H9 (cell line): Measurements from ENCODE around the gene CORO1C. TPM values are rescaled to one million over a fixed set of nuclear protein-coding genes. Genes with fewer than 3 reads are reported as not detected.

Source experiments
- DNase-seq: peaks from one replicate; pipeline ENCODE4 v3.0.0-alpha.2; 2017
- H2AFZ ChIP-seq: one replicate; pipeline ENCODE4 v1.6.1; 2013; ENCODE audit warnings: mild to moderate bottlenecking, low read length, control low read depth, moderate library complexity
- H2AK5ac ChIP-seq: 2 replicates; pipeline ENCODE4 v1.6.1; 2013; ENCODE audit warnings: low read length, control low read depth, mixed read lengths; ENCODE audit not compliant: insufficient read length
- H2BK120ac ChIP-seq: one replicate; pipeline ENCODE4 v1.6.1; 2013; ENCODE audit warnings: low read depth, mild to moderate bottlenecking, low read length, control low read depth, inconsistent platforms; ENCODE audit not compliant: poor library complexity, severe bottlenecking
- H2BK12ac ChIP-seq: 2 replicates; pipeline ENCODE4 v1.6.1; 2013; ENCODE audit warnings: low read length, control low read depth, mixed read lengths, low read depth; ENCODE audit not compliant: insufficient read length
- H2BK15ac ChIP-seq: 2 replicates; pipeline ENCODE4 v1.6.1; 2013; ENCODE audit warnings: low read depth, low read length, control low read depth
- H2BK20ac ChIP-seq: one replicate; pipeline ENCODE4 v1.6.1; 2013; ENCODE audit warnings: low read depth, mild to moderate bottlenecking, low read length, control low read depth, inconsistent platforms; ENCODE audit not compliant: poor library complexity, severe bottlenecking
- H2BK5ac ChIP-seq: 2 replicates; pipeline ENCODE4 v1.6.1; 2013; ENCODE audit warnings: low read length, control low read depth, mixed read lengths; ENCODE audit not compliant: insufficient read length
- H3K14ac ChIP-seq: 2 replicates; pipeline ENCODE4 v1.6.1; 2013; ENCODE audit warnings: low read length, control low read depth; ENCODE audit not compliant: insufficient read depth
- H3K18ac ChIP-seq: 2 replicates; pipeline ENCODE4 v1.6.1; 2013; ENCODE audit warnings: low read depth, mild to moderate bottlenecking, mixed read lengths, low read length, control low read depth; ENCODE audit not compliant: insufficient read length
- H3K23ac ChIP-seq: 2 replicates; pipeline ENCODE4 v1.6.1; 2013; ENCODE audit warnings: low read length, control low read depth, mixed read lengths, low read depth; ENCODE audit not compliant: insufficient read length
- H3K23me2 ChIP-seq: 2 replicates; pipeline ENCODE4 v1.6.1; 2013; ENCODE audit warnings: low read depth, mild to moderate bottlenecking, mixed read lengths, low read length, control low read depth; ENCODE audit not compliant: insufficient read length, poor library complexity, severe bottlenecking
- H3K27ac ChIP-seq: 2 replicates; pipeline ENCODE4 v1.5.1; 2013; ENCODE audit warnings: low read length, control low read depth, mixed read lengths, low read depth; ENCODE audit not compliant: insufficient read length
- H3K27me3 ChIP-seq: 2 replicates; pipeline ENCODE4 v1.6.1; 2013; ENCODE audit warnings: low read length, control low read depth, inconsistent platforms; ENCODE audit not compliant: insufficient read depth
- H3K4ac ChIP-seq: 2 replicates; pipeline ENCODE4 v1.6.1; 2013; ENCODE audit warnings: low read depth, mild to moderate bottlenecking, control low read depth, inconsistent platforms, low read length, moderate library complexity
- H3K4me1 ChIP-seq: 2 replicates; pipeline ENCODE4 v1.6.1; 2013; ENCODE audit warnings: low read length, control low read depth, inconsistent platforms; ENCODE audit not compliant: insufficient read depth
- H3K4me2 ChIP-seq: 2 replicates; pipeline ENCODE4 v1.6.1; 2013; ENCODE audit warnings: low read length, control low read depth, mixed read lengths; ENCODE audit not compliant: insufficient read length, insufficient read depth
- H3K56ac ChIP-seq: 2 replicates; pipeline ENCODE4 v1.6.1; 2013; ENCODE audit warnings: low read depth, mild to moderate bottlenecking, mixed read lengths, low read length, control low read depth; ENCODE audit not compliant: insufficient read length
- H3K79me1 ChIP-seq: 2 replicates; pipeline ENCODE4 v1.6.1; 2013; ENCODE audit warnings: low read depth, mild to moderate bottlenecking, moderate library complexity, low read length, control low read depth, inconsistent platforms; ENCODE audit not compliant: insufficient read depth, poor library complexity, severe bottlenecking
- H3K79me2 ChIP-seq: 2 replicates; pipeline ENCODE4 v1.6.1; 2013; ENCODE audit warnings: low read length, control low read depth, inconsistent platforms; ENCODE audit not compliant: insufficient read depth
- H3K9ac ChIP-seq: 2 replicates; pipeline ENCODE4 v1.6.1; 2013; ENCODE audit warnings: low read length, control low read depth, mixed read lengths; ENCODE audit not compliant: insufficient read length; ENCODE audit errors: extremely low read depth
- H3K9me3 ChIP-seq: one replicate; pipeline ENCODE4 v1.6.1; 2013; ENCODE audit warnings: low read depth, low read length, inconsistent platforms; ENCODE audit not compliant: control insufficient read depth
- H3T11ph ChIP-seq: one replicate; pipeline ENCODE4 v1.6.1; 2013; ENCODE audit warnings: mild to moderate bottlenecking, low read length, control low read depth, inconsistent platforms
- H4K20me1 ChIP-seq: one replicate; pipeline ENCODE4 v1.6.1; 2013; ENCODE audit not compliant: control insufficient read depth, insufficient read length, insufficient read depth
- H4K5ac ChIP-seq: 2 replicates; pipeline ENCODE4 v1.6.1; 2013; ENCODE audit warnings: low read depth, mild to moderate bottlenecking, mixed read lengths, low read length, control low read depth; ENCODE audit not compliant: insufficient read length
- H4K8ac ChIP-seq: replicated peaks from 2 replicates; pipeline ENCODE4 v1.6.1; 2013; ENCODE audit warnings: low read length, control low read depth, mixed read lengths, low read depth; ENCODE audit not compliant: insufficient read length
- H4K91ac ChIP-seq: 2 replicates; pipeline ENCODE4 v1.6.1; 2013; ENCODE audit warnings: low read depth, mild to moderate bottlenecking, moderate library complexity, mixed read lengths, low read length, control low read depth; ENCODE audit not compliant: insufficient read length
- H3K27ac Mint-ChIP-seq, 3 experiments: 2 replicates in 2 of 3; 3 replicates in 1 of 3; pipeline ENCODE4 v1.8.0; 2020 to 2021; ENCODE audit warnings: mixed read lengths in 3 of 3, mild to moderate bottlenecking in 1 of 3, moderate library complexity in 1 of 3
- H3K27me3 Mint-ChIP-seq: 2 replicates; pipeline ENCODE4 v1.8.0; 2021; ENCODE audit warnings: low read depth, mild to moderate bottlenecking, moderate library complexity, mixed read lengths
- H3K36me3 Mint-ChIP-seq, 3 experiments: 2 replicates in 2 of 3; 3 replicates in 1 of 3; pipeline ENCODE4 v1.8.0; 2020 to 2021; ENCODE audit warnings: low read depth in 3 of 3, mixed read lengths in 3 of 3; ENCODE audit not compliant: insufficient read depth in 1 of 3
- H3K4me1 Mint-ChIP-seq, 2 experiments: 2 replicates each; pipeline ENCODE4 v1.8.0; 2020; ENCODE audit warnings: mixed read lengths in 2 of 2
- H3K4me3 Mint-ChIP-seq, 2 experiments: 2 replicates in 1 of 2; 3 replicates in 1 of 2; pipeline ENCODE4 v1.8.0; 2020 to 2021; ENCODE audit warnings: mild to moderate bottlenecking in 2 of 2, mixed read lengths in 2 of 2, moderate library complexity in 1 of 2
- H3K9me3 Mint-ChIP-seq, 2 experiments: 2 replicates in 1 of 2; 3 replicates in 1 of 2; pipeline ENCODE4 v1.8.0; 2020; ENCODE audit warnings: mild to moderate bottlenecking in 2 of 2, mixed read lengths in 2 of 2, moderate library complexity in 1 of 2
- WGBS: extraction: QIAGEN DNeasy Blood & Tissue Kit; methylation state at CpG from one replicate; pipeline ENCODE4 v1.1.7; 2013; ENCODE audit warnings: missing lambda C conversion rate, low lambda C conversion rate, mixed read lengths; ENCODE audit not compliant: insufficient read length; ENCODE audit errors: extremely low coverage; 5-methylcytosine and 5-hydroxymethylcytosine counted together
- total RNA-seq: library from RNA; stranded (reverse); gene quantifications from 2 replicates; pipeline ENCODE4 v1.2.1, GENCODE V29; 2021
- TF ChIP-seq, protein P1 (sequence below): fragments of 200-600 bp; sonication (generic); conservative IDR thresholded peaks from 3 replicates; pipeline ENCODE4 v1.8.0; 2021; ENCODE audit warnings: antibody characterized with exemption, mild to moderate bottlenecking

Gene CORO1C
- total RNA-seq, 1 experiment from 2014 or later = 154 TPM

DNA sequence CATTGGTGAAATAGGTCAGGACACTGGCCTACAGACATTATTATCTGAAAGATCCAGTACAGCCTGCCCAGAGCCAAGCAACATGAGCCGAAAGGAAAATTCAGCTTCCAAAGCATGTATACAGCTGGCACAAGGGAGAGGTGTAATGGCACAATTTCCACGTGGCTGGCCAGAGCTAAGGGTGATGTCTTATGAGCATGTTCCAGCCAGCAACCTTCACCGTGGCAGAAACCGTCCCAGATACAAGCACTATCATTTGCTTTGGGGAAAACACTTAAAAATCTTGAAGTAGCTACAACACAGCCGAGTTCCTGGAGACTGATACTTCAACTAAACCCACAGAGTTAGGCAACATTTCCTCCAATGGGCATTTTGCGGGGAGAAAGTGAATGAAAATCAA lies 44.5 kb downstream of the CORO1C start:
- Histone ChIP-seq H3K14ac (peak overlapping the region; percentile 80), H4K8ac (no peak overlapping the region), H3K56ac (no peak overlapping the region), H3K4me1 (peaks cover 6% of the 10 kb centered on the region; the same call in 1 of the 2 replicates), H2BK20ac (no peak overlapping the region), H3K9ac (no peak overlapping the region), H3K4me2 (no peak overlapping the region), H4K20me1 (peaks cover 3% of the 10 kb centered on the region), H3K9me3 (no peaks in the 10 kb centered on the region), H3K23me2 (no peaks in the 10 kb centered on the region), H4K91ac (no peak overlapping the region), H3K27ac (no peak overlapping the region), H2AFZ (no peak overlapping the region), H2BK12ac (no peak overlapping the region), H3K79me2 (peaks cover 4% of the 10 kb centered on the region; the same call in 1 of the 2 replicates), H3K79me1 (peaks cover 7% of the 10 kb centered on the region), H2BK5ac (no peak overlapping the region), H4K5ac (no peak overlapping the region), H3K23ac (peak overlapping the region; percentile 71), H2BK15ac (no peak overlapping the region), H2AK5ac (peak overlapping the region; percentile 46), H3K4ac (no peak overlapping the region), H3K18ac (no peak overlapping the region), H3T11ph (peak overlapping the region; percentile 70), H3K27me3 (no peaks in the 10 kb centered on the region), H2BK120ac (peak overlapping the region; percentile 80)
- Mint-ChIP-seq H3K9me3 (no peaks in the 10 kb centered on the region), H3K4me1 (peaks cover 47 to 48% of the 10 kb centered on the region in 2 experiments), H3K36me3 (peaks cover 0 to 5% (median 3%) of the 10 kb centered on the region in 3 experiments; a peak in 5 of 7 replicates), H3K27me3 (no peaks in the 10 kb centered on the region), H3K27ac (peak overlapping the region in 1 of 3 experiments; percentile 34; a peak in 3 of 7 replicates), H3K4me3 (no peak overlapping the region)
- DNase-seq = no peak
- WGBS = no CpG with 5 or more reads among the region's 6 CpGs
- TF ChIP-seq, protein P1, sequence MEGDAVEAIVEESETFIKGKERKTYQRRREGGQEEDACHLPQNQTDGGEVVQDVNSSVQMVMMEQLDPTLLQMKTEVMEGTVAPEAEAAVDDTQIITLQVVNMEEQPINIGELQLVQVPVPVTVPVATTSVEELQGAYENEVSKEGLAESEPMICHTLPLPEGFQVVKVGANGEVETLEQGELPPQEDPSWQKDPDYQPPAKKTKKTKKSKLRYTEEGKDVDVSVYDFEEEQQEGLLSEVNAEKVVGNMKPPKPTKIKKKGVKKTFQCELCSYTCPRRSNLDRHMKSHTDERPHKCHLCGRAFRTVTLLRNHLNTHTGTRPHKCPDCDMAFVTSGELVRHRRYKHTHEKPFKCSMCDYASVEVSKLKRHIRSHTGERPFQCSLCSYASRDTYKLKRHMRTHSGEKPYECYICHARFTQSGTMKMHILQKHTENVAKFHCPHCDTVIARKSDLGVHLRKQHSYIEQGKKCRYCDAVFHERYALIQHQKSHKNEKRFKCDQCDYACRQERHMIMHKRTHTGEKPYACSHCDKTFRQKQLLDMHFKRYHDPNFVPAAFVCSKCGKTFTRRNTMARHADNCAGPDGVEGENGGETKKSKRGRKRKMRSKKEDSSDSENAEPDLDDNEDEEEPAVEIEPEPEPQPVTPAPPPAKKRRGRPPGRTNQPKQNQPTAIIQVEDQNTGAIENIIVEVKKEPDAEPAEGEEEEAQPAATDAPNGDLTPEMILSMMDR = no peak
